GM18907 (cell line): ENCODE data around the gene FAM227A.
"Not testable (repeated sequence)": the region's sequence is repeated elsewhere in the genome, so short reads cannot be mapped to it uniquely, and the experiment has no call there.

Experiments
- ATAC-seq: cut with Tn5 transposase; IDR thresholded peaks from one replicate; pipeline ENCODE4 v1.9.1; 2021; ENCODE audit warnings: mild to moderate bottlenecking, moderate library complexity; ENCODE audit not compliant: unreplicated experiment

FAM227A gene

DNA sequence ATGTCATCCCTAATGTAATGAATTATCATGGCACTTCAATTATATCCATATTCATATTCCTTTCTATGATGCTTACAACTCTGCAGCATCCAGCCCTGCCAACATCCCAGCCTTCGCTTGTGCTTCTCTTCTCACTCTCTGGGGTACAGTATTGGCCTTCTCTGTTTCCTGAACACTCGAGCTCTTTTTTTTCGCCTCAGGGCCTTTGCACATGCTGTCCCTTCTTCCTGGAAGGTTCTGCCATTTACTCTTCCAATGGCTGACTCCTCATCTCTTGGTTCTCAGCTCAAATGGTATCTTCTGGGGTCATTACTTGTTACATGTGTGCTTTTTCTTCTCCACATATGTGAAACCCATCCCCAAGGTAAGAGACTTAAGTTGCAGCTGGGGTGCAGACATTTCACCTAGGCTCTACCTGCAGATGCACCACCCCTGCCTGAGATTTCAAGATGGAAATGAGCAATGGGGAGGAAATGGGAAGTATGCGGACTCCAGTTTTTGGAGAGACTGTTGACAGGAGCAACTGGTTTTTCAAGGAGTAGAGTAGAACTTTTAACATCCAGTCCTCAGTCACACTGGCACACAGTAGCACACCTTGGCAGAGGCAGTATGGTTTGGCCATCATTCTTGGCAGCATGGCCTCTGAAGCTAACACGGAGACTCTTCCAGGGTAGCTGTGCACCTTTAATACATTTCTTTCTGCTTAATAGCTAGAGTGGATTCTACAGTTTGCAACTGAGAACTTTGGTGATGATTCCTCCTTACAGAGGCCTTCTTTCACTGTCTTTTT, 43.8 kb downstream of the FAM227A start:
- no peak for ATAC-seq

DNA sequence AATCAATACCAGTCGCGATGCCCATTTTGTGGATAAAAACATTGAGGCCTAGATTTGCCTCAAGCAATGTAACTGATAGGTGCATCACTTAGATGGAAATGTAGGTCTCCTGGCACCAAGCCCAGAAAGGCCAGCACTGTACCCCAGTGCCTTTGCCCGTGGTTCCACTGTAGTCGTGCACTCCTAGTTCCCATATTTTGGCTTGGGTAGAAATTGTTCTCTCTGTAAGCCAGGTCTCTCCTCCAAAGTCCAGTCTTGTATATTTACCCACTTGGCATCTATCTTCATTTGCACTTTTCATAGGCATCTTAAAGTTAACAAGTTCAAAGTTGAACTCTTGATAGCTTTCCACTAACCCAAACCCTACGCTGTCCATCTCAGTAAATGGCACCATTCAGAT, 44.6 kb downstream of the FAM227A start:
- no peak for ATAC-seq

DNA sequence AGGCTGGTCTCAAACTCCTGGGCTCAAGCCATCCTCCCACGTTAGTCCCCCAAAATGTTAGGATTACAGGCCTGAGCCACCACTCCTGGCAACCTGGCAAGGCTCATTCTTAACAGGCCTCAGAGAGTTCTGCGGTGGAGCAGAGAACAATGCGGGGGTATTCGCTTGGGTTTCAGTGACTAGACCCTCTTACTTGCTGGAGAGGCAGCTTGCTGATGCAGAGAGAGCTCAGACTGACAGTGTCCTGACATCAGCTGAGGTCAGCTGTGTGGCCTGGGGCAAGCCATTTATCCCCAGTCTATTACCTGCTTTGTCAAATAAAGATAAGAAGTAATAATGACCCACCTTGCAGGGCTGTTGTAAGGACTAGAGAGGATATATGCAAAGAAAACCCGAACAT, 46.0 kb downstream of the FAM227A start:
- no peak for ATAC-seq

DNA sequence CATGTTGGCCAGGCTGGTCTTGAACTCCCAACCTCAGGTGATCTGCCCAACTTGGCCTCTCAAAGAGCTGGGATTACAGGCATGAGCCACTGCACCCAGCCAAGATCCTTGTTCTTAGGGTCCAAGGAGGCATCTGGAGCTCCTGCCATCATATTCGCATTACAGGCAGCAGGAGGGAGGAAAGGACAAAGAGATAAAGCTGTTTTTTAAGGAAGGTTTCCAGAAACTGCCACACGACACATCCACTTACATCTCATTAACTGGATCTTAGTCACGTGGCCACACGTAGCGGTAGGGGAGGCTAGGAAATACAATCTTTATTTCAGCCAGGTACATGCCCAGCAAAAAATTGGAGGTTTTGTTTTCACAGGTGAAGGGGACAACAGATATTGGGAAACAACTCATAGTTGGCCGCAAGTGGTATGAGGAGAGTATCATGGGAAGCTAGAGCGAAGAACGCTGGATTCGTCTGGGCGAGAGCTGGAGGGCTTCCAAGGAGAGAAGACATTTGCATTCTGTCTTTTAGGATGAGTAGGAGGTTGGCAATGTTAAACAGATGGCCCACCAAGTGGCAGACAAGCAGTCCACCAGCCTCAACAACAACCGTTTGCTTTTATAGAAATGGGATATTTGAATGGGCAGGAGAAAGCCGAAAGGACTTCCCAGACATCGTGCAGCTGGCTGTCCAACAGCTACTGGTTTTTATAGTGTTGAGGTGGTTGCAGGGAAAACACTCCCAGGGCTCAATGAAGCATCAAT, 47.0 kb downstream of the FAM227A start:
- ATAC-seq = no peak

DNA sequence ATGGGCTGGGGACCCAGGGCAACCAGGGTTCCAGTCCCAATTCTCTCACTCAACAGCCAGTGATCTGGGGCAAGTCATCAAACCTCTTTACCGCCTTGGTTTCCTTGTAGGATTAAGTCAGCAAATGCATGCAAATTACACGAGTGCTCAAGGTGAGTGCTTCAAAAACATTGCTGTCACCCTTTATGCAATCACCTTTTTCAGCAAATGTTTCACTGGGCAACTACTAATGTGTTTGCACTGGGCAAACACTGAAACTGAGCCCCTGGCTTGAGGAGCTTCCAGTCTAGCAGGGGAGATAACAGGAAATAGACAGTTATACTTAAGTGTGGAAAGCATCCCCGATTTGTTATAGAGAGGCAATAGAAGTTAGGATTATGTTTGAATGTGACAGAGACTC, 48.5 kb downstream of the FAM227A start:
- ATAC-seq = no peak

DNA sequence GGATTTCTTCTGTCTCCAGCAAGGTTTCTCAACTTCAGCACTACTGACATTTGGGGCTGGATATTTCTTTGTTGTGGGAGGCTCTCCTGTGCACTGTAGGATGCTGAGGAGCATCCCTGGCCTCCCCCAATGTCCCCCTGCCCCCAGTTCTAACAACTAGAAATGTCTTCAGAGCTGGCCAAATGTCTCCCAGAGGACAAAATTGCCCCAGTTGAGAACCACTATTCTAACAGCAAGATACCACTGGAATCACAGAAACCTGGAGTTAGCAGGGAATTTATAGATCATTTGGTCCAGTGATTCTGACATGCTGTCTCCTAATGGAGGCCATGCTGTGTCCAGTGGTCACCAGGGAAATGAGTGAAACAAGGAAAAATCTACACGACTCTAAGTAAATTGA, 54.0 kb downstream of the FAM227A start:
- ATAC-seq = no peak

DNA sequence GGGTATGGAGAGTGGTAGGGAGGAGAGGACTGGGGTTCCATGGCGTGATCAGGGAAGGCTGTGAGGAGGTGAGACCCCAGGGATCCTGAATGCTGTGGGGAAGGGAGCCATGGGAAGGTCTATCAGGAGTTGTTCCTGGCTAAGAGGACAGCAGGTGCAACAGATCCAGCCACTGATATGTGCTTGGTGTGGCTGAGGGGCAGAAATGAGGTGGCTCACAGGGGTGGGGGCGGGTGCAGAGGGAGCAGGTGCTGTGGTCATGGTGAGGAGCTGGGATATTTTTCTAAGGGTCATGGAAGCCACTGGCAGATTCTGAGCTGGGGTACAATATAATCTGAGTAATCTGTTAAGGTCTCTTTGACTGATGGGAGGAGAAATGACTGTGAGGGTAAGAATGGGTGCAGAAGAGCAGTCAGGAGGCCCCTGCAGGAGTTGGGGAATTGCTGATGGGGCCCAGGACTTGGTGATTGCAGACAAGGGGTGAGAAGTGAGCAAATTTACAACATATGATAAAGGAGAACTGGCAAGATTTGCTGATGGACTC, 54.9 kb downstream of the FAM227A start:
- ATAC-seq = no peak

DNA sequence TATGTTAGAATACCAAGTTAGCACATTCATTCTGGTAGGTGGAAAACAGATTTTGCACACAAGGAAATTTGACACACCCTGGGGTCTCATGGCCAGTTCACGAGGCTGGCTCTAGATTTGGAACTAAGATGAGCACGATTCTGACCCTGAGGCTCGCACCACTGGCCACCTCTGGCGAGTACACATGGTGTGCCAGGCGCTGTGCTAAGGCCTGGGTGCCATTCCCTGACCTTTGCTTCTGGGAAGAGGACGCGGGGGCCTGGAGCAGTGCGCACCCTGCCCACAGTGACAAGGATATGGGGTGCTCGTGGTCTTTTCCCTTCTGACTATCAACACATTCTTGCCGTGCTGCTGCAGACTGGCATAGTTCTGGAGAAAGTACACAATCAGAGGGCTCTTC, 56.7 kb downstream of the FAM227A start:
- ATAC-seq = no peak

DNA sequence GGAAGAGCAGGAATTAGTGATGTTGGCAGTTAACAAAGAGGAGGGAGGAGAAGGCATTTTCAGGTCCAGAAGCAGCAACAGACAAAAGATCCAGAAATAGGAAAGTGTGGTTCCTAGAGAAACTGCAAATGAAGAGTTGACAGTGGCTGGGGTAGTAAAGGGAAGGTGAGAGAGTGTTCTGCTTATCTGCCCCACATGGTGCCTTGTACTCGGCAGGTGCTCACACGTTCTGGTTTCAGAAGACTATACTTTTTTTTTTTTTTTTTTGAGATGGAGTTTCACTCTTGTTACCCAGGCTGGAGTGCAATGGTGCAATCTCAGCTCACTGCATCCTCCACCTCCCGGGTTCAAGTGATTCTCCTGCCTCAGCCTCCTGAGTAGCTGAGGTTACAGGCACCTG, 73.3 kb downstream of the FAM227A start:
- not testable (repeated sequence) for ATAC-seq

DNA sequence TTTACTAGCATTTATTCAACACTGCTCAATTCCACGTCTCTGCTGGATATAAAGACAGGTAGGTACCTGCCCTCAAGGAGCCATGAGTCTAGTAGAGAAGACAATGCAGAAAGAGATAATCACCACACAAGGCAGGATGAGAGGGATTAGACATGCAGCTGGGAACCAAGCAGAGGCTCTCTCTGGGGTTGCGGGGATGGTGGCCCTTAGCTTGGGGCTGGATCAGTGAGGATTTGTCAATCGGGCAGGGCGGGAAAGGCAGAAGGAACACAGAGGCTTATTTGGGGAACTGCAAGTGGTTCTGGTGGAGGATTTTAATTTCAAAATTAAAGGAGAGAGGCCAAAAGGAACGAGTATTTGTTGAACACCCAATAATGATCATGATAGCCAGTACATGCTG, 77.7 kb downstream of the FAM227A start:
- ATAC-seq = no peak

DNA sequence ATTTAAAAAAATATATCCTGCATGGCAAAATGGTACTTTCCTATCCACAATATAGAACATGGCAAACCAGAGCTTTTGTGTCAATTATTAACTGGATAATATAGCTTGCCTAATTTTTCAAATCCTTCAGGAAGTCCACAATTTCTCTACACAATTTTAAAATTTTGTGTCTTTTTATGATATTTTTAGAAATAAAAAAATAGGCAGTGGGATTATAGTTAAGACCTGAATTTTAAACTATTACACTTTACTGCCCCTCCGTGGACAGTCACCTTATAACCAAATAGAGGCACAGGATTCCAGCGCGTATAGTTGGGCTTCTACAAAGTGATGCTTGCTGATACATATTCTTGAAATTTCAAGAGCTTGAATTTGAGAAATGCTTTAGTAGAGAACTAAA, 84.1 kb downstream of the FAM227A start:
- no peak for ATAC-seq

DNA sequence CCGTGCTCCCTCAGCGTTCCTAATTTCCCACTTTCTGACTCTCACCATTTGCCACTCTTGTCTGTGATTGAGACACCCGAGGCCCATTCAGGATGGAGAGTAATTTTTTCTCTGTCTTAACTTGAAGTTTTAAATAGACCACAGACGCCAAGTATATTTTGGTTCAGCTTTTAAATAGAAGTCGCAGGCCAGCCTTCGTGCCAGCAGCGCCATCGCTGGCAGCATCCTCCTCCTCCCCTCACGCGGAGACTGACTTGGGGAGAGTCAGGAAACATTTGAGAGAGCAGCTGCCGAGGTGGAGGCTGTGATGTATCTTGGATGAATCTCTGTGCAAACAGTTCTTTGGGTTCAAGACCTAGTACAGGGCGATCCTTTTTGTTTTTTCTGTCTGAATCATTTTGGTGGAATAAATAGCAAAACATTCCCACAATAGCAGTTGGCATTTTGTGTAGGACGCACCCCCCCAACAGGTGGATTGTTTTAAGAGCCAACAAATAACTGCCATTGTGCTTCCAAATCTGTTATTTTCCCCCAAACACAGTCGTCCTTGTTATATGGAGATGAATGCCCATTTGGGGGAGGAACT, 85.3 kb downstream of the FAM227A start:
- ATAC-seq = peak; percentile 14

DNA sequence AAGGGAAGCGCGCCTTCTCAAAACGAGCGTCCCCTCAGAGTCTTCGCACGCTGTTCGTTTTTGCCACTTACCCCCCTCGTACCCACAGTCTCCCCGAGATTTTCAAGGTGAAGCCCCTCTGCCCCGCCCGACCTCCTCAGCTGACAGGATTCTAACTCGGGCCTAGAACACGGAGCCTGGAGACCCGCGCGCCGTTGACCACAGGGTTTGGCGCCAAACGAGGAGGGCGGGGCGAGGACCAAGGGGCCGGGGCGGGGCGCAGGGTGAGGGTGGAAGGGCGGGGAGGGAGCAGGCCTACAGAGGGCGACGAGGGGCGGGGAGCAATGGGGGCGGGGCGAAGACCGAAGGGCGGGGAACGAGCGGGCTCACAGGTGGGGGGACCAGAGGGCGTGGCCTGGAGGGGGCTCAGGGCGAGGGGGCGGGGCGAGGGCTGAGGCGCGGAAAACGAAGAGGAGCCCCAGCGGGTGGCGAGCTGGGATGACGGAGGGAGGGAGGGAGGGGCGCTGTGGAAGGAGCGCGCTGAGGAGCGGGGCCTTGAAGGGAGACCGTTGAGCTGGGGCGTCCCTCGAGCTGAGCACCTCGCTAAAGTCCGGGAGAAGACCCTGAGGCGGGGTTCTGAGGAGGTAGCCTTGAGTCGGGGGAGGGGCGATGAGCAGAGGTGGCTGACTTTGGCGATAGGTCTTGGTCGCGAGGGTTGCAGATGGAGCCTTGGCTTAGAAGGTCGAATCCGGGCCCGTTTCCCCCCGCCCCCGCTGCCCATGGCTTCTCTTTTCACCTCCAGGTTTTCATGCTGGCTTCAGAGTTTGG, 86.0 kb downstream of the FAM227A start, which contains the start of gene DMC1:
Gene DMC1, minus strand, starts transcription at position 212 of the 807 bp plus-strand sequence. CDS start 1,927 bp downstream, outside the sequence.
- peak; percentile 51 for ATAC-seq

DNA sequence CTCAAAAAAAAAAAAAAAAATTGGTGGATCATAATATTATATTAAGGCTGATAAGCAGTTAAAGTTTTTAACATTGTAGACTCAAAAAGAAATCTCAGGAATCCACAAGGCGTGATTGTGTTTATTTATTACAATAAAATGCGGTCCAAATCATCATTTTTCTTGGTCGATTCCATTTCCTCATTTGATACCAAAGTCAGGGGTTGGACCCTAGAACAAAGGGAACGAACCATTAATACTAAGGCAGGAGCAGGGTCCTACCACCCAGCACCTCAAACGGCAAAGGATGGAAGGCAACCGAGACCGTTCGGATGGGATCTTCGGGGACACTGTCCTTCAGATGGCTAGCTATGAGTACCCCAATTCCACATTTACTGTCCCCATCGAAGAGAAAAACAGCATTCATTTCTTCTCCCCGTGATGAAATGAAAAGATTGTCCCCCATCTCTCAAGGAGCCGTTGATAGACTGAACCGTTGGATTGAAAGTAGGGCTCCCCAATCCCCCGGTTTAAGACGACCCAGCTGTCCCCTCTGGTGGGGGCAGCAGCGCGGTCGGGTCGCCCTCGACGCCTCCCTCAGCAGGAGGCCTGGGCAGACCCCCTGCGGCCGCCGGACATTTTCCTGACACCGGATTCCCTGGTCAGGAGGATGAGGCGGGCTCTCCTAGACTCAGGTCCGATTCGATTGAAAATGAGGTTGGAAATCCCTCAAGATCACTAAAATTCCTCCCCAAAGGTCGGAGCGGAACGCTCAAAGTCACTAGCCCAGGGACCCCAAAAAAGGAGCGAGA, 86.8 kb downstream of the FAM227A start:
- peak; percentile 20 for ATAC-seq

DNA sequence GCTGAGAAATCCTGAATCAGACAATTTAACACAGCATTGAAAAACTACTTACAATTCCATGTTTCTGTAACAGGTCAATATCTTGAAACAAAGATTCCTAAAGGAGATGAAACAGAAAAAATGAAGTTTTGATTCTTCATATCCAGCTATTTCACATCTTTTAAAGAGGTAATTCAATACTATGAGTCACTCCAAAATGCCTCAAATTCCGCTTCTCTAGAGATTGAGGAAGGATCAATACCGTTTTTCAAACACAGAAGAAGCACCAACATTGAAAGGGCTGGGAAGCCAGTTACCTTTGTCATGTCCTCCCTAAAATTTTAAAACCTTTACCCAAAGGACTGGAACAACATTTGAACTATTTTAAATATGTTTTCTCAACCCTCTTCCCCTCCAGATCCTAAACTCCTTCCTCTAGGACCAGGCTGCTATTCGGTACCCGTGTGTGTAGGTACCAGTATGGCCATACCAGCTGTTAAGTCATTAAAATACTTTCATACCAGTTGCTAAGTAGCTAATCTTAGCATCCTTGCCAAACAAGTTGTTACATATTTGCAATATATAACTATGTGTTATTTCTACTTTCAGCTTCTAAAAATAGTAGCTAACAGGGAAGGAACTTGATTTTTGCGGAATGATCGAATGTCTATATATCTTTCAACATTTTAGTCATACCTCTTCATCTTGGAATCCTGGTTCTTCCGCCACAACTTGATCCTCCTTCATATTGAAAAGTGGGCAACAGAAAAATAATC, 88.5 kb downstream of the FAM227A start:
- no peak for ATAC-seq

DNA sequence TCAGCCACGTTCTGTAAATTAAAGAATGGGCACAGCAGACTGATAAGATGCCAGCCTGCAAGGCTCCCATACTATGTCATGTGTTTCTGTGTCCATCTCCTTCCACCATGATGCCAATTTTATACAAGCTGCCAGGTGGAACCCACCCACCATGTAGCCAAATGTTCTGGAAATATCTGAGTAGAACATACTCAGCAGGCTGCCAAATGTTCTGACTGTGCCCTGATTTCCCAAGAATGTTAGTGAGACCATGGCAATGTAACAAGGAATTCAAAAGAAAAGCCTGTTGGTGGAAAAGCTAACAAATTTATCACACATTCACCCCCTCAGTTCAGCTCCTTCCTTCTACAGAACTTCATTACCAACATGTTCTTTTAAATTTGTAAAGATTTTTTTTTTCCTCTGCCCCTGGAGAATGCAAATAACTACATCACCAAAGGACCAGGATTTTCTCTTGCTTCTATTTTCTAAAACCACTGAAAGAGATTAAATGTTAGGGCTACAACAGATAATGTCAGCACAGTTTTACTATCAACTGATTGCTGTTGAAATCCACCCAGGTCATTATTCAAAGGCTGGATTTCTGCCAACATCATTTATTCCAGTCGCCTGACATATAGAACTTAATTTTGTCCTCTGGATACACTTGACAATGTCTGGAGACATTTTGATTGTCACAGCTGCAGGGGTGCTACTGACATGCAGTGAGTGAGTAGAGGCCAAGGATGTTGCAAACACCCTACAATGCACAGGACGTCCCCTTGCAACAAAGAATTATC, 89.3 kb downstream of the FAM227A start:
- ATAC-seq = no peak

DNA sequence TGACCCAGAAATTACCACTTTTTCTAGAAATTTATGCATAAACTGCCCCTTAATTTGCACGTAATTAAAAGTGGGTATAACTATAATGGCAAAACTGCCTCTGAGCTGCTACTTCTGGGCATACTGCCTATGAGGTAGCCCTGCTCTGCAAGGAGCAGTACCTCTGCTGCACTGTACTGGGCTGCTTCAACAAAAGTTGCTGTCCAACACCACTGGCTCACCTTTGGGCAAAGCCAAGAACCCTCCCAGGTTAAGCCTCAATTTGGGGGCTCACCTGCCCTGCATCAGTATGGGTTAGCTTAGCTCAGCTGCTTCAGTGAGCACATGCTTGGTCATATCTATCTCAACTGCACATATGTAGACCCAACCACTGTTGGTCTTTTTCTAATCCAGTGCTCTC, 90.8 kb downstream of the FAM227A start:
- ATAC-seq = no peak

DNA sequence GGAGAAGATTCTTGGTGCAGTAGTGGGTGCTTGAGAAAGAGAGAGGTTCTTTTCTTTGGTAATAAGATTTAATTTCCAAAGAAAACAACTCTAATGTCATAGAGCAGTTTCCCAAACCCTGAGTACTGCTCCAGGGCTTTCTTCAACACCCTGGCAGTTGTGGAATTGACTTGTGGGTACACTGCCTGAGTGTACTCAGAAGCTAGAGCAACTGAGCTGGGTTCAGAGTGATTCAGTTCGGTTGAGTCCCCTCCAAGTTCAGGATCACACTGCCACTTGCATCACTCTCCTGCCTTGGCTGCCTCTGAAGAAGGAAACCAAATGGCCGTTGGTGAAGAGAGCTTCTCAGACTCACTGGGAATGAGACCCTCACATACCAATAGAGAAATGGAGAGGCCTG, 91.5 kb downstream of the FAM227A start:
- no peak for ATAC-seq
